ENCODE data around the gene SLC12A9.

DNA sequence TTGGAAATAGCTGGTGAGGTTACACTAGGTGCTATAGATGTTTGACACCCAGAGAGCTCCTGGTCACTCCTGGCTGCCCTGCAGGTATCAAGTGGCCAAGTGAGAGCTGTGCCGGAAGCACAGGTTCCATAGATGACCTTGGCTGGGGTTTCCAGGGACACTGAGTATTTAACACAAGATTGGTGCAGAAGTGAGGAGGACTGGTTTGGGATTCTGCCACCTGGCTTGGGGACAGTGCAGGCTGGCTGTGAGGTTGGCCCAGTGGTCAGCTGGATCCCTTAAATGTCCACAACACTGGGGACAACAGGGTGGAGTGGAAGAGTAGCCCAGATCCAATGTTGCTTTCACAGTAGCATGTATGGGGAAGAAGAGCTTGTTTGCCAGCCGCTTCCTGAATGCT is 48.5 kb downstream of the SLC12A9 start:
- TF ChIP-seq, protein P1, sequence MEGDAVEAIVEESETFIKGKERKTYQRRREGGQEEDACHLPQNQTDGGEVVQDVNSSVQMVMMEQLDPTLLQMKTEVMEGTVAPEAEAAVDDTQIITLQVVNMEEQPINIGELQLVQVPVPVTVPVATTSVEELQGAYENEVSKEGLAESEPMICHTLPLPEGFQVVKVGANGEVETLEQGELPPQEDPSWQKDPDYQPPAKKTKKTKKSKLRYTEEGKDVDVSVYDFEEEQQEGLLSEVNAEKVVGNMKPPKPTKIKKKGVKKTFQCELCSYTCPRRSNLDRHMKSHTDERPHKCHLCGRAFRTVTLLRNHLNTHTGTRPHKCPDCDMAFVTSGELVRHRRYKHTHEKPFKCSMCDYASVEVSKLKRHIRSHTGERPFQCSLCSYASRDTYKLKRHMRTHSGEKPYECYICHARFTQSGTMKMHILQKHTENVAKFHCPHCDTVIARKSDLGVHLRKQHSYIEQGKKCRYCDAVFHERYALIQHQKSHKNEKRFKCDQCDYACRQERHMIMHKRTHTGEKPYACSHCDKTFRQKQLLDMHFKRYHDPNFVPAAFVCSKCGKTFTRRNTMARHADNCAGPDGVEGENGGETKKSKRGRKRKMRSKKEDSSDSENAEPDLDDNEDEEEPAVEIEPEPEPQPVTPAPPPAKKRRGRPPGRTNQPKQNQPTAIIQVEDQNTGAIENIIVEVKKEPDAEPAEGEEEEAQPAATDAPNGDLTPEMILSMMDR (conservative IDR thresholded peaks at IDR 0.05; ENCODE audit: low read depth, low read length), result no peak
- TF ChIP-seq EZH2 (IDR thresholded peaks at IDR 0.05; ENCODE audit: borderline replicate concordance, low read depth, low read length, poor library complexity, severe bottlenecking), result no peak

All from A673 (cell line).